ENCODE measurements around the gene UQCC3. TPM values are rescaled to one million over a fixed set of nuclear protein-coding genes. Genes with fewer than 3 reads are reported as not detected.

The UQCC3 gene
- total RNA-seq, 4 donors from 2014 or later = 9.1 to 12.4 (median 9.8) TPM

DNA sequence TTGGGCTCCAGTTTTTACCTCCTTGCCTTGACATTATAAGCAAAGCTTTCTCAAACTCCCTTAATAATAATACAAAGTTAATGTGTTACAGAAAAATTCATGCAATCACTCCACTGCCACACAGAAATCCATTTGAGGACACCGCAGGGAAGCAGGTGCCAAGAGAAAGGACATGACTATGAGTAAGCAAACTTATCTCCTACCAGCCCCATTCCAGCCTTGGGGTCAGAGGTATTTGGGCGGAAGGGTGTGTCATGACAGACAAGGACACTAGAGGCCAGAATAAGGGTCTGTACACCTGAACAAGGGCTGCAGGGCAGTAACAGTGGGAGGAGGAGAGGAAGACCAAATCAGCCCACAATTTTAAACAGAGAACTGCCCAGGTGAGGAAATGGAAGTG, 41.9 kb downstream of the UQCC3 start:
- H3K27ac ChIP-seq = no peak overlapping the region
- WGBS = 91% methylated on average over 2 of the region's 2 CpGs
- peaks cover 77% of the 10 kb centered on the region for H3K36me3 ChIP-seq
- H3K4me3 ChIP-seq = no peak overlapping the region
- H3K9me3 ChIP-seq = no peaks in the 10 kb centered on the region
- H3K27me3 ChIP-seq = no peaks in the 10 kb centered on the region
- DNase-seq (ENCODE audit: low spot score in 2 of 2) = no peak
- TF ChIP-seq EP300 (IDR thresholded peaks at IDR 0.05) (no peak), POLR2A (IDR thresholded peaks at IDR 0.05) (no peak), POLR2AphosphoS5 (IDR thresholded peaks at IDR 0.05) (no peak), CTCF (IDR thresholded peaks at IDR 0.05) (no peak)
- H3K4me1 ChIP-seq = peaks cover 30% of the 10 kb centered on the region

DNA sequence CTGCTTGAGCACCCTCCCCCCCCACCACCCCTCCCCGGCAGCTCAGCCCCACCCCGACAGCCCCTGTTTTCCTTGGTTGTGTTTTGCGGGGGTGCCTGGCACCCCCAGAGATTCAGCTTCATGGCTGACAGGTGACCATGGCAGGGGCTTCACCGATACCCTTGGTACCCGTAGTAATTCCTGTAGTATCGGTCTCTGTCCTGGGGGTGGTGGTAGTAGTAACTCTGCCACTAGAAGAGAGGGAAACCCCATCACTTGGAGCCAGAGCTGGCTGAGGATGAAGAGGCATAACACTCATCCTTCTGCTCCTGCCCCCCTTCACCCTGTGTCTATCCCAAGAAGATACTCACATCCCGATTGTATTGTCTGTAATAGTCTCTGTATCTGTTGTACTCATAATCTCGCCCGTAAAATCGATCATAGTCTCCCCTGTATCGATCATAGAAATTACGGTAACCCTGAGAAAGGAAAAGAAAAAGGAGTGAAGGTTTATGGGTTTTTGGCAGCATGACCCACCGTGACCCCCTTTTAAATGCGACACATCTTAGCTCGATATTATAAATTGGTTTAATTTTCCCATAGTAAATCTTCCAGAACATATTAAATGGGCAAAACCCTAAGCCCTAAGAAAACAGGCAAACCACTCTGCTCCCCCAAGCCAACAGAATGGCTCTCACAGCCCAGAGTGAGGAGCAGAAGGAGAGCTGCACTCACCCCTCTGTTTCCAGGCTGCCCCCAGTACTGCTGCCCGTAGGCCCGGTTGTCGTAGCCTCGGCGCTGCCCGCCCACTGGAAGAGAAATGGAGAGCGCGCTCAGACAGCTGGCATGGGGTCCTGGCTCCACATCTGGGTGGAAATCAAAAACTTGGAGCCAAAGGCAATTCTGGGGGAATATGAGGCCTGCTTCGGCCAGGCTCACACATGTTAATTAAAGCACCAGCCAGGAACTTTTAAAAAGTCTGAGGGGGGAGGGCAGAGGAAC, 44.0 kb downstream of the UQCC3 start:
- Histone ChIP-seq H3K4me3 (no peak overlapping the region), H3K27ac (no peak overlapping the region), H3K4me1 (peaks cover 16% of the 10 kb centered on the region), H3K27me3 (no peaks in the 10 kb centered on the region), H3K9me3 (no peaks in the 10 kb centered on the region), H3K36me3 (peaks cover 98% of the 10 kb centered on the region)
- no peak for DNase-seq (ENCODE audit: low spot score in 2 of 2)
- no peak for TF ChIP-seq POLR2AphosphoS5 (IDR thresholded peaks at IDR 0.05)
- no peak for TF ChIP-seq POLR2A (IDR thresholded peaks at IDR 0.05)
- TF ChIP-seq CTCF (IDR thresholded peaks at IDR 0.05) = no peak
- TF ChIP-seq EP300 (IDR thresholded peaks at IDR 0.05) = no peak
- 82% methylated on average over 24 of the region's 24 CpGs for WGBS

- peaks cover 99% of the 10 kb centered on the region for H3K36me3 ChIP-seq
- 82% methylated on average over 5 of the region's 5 CpGs for WGBS
- no peak for TF ChIP-seq POLR2AphosphoS5 (IDR thresholded peaks at IDR 0.05)
These were observed 44.7 kb downstream of the UQCC3 start for GRCh38 chr11:62716206-62716605.

DNA sequence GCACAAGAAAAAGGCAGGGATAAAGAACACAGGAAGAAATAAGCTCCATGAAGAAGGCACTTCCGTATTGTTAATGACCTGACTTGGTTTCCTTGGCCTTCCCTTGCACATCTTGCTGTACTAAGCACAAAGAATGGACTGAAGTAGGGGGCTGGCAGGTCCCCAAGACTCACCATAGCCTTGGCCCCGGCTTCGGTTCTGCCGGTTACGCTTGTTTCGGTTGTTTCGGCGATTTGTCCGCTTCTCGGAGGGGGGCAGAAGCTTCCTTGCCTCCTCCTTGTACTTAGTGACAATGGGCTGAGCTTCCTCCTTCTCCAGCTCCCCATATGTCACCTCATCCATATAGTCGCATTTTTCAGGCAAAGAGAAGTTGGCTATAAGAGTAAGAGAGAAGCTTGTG, 45.3 kb downstream of the UQCC3 start:
- H3K4me3 ChIP-seq = no peak overlapping the region
- H3K4me1 ChIP-seq = peaks cover 19% of the 10 kb centered on the region
- H3K9me3 ChIP-seq = no peaks in the 10 kb centered on the region
- no peak for DNase-seq (ENCODE audit: low spot score in 2 of 2)
- H3K36me3 ChIP-seq = peaks cover 99% of the 10 kb centered on the region
- no peak overlapping the region for H3K27ac ChIP-seq
- 80% methylated on average over 11 of the region's 11 CpGs for WGBS
- TF ChIP-seq POLR2AphosphoS5 (IDR thresholded peaks at IDR 0.05) (no peak), POLR2A (IDR thresholded peaks at IDR 0.05) (no peak), EP300 (IDR thresholded peaks at IDR 0.05) (no peak), CTCF (IDR thresholded peaks at IDR 0.05) (no peak)
- H3K27me3 ChIP-seq = no peaks in the 10 kb centered on the region

More at GRCh38 chr11:62716206-62716605, 44.7 kb downstream of the UQCC3 start:
- Histone ChIP-seq H3K27ac (no peak overlapping the region), H3K27me3 (no peaks in the 10 kb centered on the region), H3K4me1 (peaks cover 17% of the 10 kb centered on the region), H3K4me3 (no peak overlapping the region), H3K9me3 (no peaks in the 10 kb centered on the region)
- no peak for DNase-seq (ENCODE audit: low spot score in 2 of 2)

- Histone ChIP-seq H3K27ac (no peak overlapping the region), H3K27me3 (no peaks in the 10 kb centered on the region), H3K4me3 (no peak overlapping the region), H3K9me3 (no peaks in the 10 kb centered on the region), H3K4me1 (peaks cover 31% of the 10 kb centered on the region), H3K36me3 (peaks cover 97% of the 10 kb centered on the region)
- no peak for TF ChIP-seq CTCF (IDR thresholded peaks at IDR 0.05)
- TF ChIP-seq POLR2A (IDR thresholded peaks at IDR 0.05) = no peak
- TF ChIP-seq EP300 (IDR thresholded peaks at IDR 0.05) = no peak
- no peak for TF ChIP-seq POLR2AphosphoS5 (IDR thresholded peaks at IDR 0.05)
- DNase-seq (ENCODE audit: low spot score in 2 of 2) = no peak
- WGBS = 75% methylated on average over 2 of the region's 2 CpGs
These were observed 48.0 kb downstream of the UQCC3 start for GRCh38 chr11:62719302-62719978.
